Measurements from ENCODE around the gene OCA2. TPM values are rescaled to one million over a fixed set of nuclear protein-coding genes. Genes with fewer than 3 reads are reported as not detected.

OCA2 gene
- total and polyA plus RNA-seq, 10 donors, result 0.39 to 3.0 (median 1.0) TPM

DNA sequence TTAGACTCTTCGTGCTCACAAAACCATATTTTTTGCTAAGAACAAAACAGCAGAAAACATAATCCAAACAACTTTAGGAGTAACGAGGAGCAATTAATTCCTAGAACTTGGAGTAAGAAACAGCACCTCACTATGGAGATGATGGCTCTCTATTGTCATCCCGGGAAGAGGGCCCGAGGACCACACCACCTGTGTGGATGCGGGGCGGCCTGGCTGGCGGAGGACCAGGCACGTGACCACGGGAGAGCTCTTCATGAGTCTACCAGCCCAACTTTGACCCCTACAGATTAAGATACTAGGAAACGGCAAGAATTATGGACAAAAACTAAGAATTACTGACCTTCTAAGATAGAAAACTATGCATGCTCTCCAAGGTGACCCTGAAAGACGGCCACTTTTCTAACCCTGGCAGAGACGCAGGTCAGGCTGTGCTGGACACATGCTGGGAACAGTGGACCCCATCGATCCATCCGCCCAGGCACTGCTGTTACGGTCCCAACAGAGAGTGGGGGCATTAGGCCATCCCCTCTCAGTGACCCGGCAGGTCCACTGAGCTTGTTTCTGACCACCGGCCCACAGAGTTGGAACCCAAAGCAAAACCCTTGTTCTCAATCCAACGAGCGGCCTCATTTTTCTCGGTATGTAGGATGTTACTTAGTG, 13.1 kb upstream of the OCA2 start:
- H3K4me3 ChIP-seq, result no peak overlapping the region
- DNase-seq, result no peak
- intact Hi-C loops (cut with DNase I; ENCODE audit: low total_unique reads), result no loop called here
- WGBS, 5 donors, result 94 to 98% (median 95%) methylated on average over 19 to 20 of the region's 20 CpGs
- H3K9me3 ChIP-seq, result no peaks in the 10 kb centered on the region
- H3K4me1 ChIP-seq, result peaks cover 0 to 8% (median 7%) of the 10 kb centered on the region in 6 donors
- TF ChIP-seq, protein P1, sequence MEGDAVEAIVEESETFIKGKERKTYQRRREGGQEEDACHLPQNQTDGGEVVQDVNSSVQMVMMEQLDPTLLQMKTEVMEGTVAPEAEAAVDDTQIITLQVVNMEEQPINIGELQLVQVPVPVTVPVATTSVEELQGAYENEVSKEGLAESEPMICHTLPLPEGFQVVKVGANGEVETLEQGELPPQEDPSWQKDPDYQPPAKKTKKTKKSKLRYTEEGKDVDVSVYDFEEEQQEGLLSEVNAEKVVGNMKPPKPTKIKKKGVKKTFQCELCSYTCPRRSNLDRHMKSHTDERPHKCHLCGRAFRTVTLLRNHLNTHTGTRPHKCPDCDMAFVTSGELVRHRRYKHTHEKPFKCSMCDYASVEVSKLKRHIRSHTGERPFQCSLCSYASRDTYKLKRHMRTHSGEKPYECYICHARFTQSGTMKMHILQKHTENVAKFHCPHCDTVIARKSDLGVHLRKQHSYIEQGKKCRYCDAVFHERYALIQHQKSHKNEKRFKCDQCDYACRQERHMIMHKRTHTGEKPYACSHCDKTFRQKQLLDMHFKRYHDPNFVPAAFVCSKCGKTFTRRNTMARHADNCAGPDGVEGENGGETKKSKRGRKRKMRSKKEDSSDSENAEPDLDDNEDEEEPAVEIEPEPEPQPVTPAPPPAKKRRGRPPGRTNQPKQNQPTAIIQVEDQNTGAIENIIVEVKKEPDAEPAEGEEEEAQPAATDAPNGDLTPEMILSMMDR (IDR thresholded peaks at IDR 0.05 in 8 of 11, conservative IDR thresholded peaks at IDR 0.05 in 3 of 11), result no peak
- TF ChIP-seq POLR2AphosphoS5 (IDR thresholded peaks at IDR 0.05) (no peak), POLR2A (IDR thresholded peaks at IDR 0.05) (no peak)
- H3K27me3 ChIP-seq (replicated peaks in 1 of 7), result peaks cover 0 to 9% (median 6%) of the 10 kb centered on the region in 7 donors
- no peak overlapping the region for H3K27ac ChIP-seq
- H3K36me3 ChIP-seq, result peaks cover 0 to 67% (median 63%) of the 10 kb centered on the region in 6 donors

DNA sequence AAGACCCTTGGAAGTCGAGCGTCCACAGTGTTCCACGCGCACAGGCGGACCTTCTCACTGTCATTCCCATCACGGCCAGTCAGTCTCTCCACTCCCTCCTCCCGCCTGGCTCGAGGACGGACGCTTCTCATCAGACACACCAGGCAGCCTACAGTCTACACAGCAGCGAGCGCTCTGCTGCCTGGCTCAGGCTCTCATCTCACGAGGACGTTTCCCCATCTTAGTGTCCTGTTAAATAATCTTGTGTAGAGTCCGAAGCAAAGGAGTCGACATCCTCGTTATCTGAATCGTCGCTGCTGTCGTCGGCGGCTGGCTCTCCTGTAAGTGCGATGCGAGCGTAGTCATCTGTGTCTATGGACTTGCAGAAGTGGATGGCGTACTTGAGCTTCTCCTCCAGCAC, 12.4 kb upstream of the OCA2 start:
- Histone ChIP-seq H3K27me3 (replicated peaks in 1 of 7) (peaks cover 0 to 16% (median 13%) of the 10 kb centered on the region in 7 donors), H3K4me1 (peaks cover 3 to 15% (median 14%) of the 10 kb centered on the region in 6 donors), H3K27ac (no peak overlapping the region), H3K4me3 (no peak overlapping the region), H3K36me3 (peaks cover 0 to 60% (median 56%) of the 10 kb centered on the region in 6 donors), H3K9me3 (no peaks in the 10 kb centered on the region)
- intact Hi-C loops (cut with DNase I; ENCODE audit: low total_unique reads), result no loop called here
- DNase-seq, result peak; percentile 67
- TF ChIP-seq, protein P1 (IDR thresholded peaks at IDR 0.05 in 8 of 11, conservative IDR thresholded peaks at IDR 0.05 in 3 of 11), result no peak
- TF ChIP-seq POLR2AphosphoS5 (IDR thresholded peaks at IDR 0.05), result no peak
- no peak for TF ChIP-seq POLR2A (IDR thresholded peaks at IDR 0.05)
- WGBS, 5 donors, result 93 to 96% (median 94%) methylated on average over 26 of the region's 26 CpGs

DNA sequence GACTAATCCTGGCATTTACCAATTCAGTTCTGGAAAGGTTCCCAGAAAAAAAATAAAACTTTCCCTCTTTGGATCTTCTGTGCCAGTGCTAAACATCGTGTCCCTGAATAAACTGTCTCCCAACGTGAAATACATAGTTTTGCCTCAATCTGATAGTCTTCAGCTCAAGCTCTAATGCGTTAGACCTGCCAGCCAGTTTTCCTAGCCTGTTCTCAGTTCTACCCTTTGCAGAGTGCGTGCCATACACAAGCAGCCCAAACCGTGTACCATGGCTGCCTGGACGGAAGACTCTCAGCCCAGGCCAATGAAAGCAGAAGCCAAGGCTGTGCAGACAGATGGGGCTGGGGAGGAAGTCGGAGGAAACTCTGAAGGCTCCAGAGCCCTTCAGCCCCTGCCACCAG, 11.4 kb upstream of the OCA2 start:
- H3K9me3 ChIP-seq, result no peaks in the 10 kb centered on the region
- peak overlapping the region in 1 of 8 donors; percentile 4 for H3K27ac ChIP-seq
- no peak for DNase-seq
- TF ChIP-seq POLR2A (IDR thresholded peaks at IDR 0.05), result no peak
- TF ChIP-seq, protein P1 (IDR thresholded peaks at IDR 0.05 in 8 of 11, conservative IDR thresholded peaks at IDR 0.05 in 3 of 11), result no peak
- no peak for TF ChIP-seq POLR2AphosphoS5 (IDR thresholded peaks at IDR 0.05)
- H3K27me3 ChIP-seq (replicated peaks in 1 of 7), result peaks cover 0 to 25% (median 17%) of the 10 kb centered on the region in 7 donors
- intact Hi-C loops (cut with DNase I; ENCODE audit: low total_unique reads), result no loop called here
- peaks cover 5 to 22% (median 18%) of the 10 kb centered on the region in 6 donors for H3K4me1 ChIP-seq
- H3K36me3 ChIP-seq, result peaks cover 0 to 50% (median 45%) of the 10 kb centered on the region in 6 donors
- 64 to 81% (median 79%) methylated on average over 7 of the region's 7 CpGs for WGBS, 5 donors
- no peak overlapping the region for H3K4me3 ChIP-seq

DNA sequence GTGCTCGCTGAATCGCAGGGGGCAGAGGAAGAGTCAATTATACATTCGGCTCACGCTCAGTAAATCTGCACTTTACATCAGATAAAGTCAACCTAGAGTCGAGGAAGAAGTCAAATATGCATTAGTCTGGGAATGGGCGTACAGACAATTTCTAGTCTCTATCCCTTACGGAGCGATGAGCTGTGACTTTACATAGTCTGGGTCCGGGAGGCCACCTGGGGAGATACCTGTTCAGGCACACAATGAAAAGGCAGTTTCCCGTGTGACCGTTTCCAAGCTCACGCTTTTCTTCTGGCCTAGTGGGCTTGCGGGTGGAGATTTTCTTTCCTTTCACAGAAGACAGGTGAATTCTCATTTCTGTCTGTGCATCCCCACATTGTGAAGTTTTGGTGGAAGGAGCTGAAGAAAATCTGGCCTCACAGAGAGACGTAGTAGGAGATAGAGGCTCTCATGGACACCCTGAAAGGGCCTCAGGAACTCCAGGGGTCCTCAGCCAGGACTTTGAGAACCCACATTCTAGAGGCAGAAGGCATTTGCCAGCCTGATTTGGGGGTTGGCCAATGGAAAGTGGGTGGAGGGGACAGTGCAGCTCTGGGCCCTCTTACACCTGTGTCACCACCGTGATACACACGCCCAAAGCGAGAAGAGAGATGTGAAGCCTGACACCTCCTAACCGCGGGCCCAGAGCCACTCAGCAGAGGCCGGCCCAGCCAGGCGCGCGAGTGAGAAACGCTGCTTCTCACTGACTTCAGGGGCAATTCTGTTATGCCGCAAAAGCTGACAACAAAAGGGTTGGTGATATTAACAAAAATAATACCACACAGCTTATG, 10.7 kb upstream of the OCA2 start:
- DNase-seq, result peak; percentile 67
- Histone ChIP-seq H3K36me3 (peaks cover 0 to 43% (median 39%) of the 10 kb centered on the region in 6 donors), H3K27ac (no peak overlapping the region), H3K9me3 (no peaks in the 10 kb centered on the region), H3K4me3 (no peak overlapping the region), H3K27me3 (replicated peaks in 1 of 7) (peaks cover 0 to 31% (median 17%) of the 10 kb centered on the region in 7 donors), H3K4me1 (peaks cover 5 to 22% (median 18%) of the 10 kb centered on the region in 6 donors)
- 87 to 92% (median 91%) methylated on average over 25 of the region's 25 CpGs for WGBS, 5 donors
- TF ChIP-seq, protein P1 (IDR thresholded peaks at IDR 0.05 in 8 of 11, conservative IDR thresholded peaks at IDR 0.05 in 3 of 11), result no peak
- TF ChIP-seq POLR2AphosphoS5 (IDR thresholded peaks at IDR 0.05), result peak in 1 of 3 donors; percentile 17
- intact Hi-C loops (cut with DNase I; ENCODE audit: low total_unique reads), result no loop called here
